ENCODE measurements around the gene IFIT1.
"Not testable (repeated sequence)": the region's sequence is repeated elsewhere in the genome, so short reads cannot be mapped to it uniquely, and the experiment has no call there.

DNA sequence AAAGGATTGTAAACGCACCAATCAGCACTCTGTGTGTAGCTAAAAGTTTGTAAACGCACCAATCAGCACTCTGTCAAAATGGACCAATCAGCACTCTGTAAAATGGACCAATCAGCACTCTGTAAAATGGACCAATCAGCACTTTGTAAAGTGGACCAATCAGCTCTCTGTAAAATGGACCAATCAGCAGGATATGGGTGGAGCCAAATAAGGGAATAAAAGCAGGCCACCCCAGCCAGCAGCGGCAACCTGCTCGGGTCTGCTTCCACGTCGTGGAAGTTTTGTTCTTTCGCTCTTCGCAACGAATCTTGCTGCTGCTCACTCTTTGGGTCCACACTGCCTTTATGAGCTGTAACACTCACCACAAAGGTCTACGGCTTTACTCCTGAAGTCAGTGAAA lies 19.9 kb downstream of the IFIT1 start:
- not testable (repeated sequence) for TF ChIP-seq REST (IDR thresholded peaks at IDR 0.05; ENCODE audit: borderline replicate concordance); REST (CRISPR knock-in tag; IDR thresholded peaks at IDR 0.05; ENCODE audit: low read depth); ARID3B (CRISPR knock-in tag; IDR thresholded peaks at IDR 0.05; ENCODE audit: borderline replicate concordance); ZNF121 (CRISPR knock-in tag; conservative IDR thresholded peaks at IDR 0.05); GABPA (tag; conservative IDR thresholded peaks at IDR 0.05; ENCODE audit: low read depth); MYC (IDR thresholded peaks at IDR 0.05; ENCODE audit: low read depth, low read length); MYC (CRISPR knock-in tag; IDR thresholded peaks at IDR 0.05; ENCODE audit: borderline replicate concordance, low read depth); ERF (CRISPR knock-in tag; IDR thresholded peaks at IDR 0.05); GABPB1 (CRISPR knock-in tag; IDR thresholded peaks at IDR 0.05); CREB3 (tag; conservative IDR thresholded peaks at IDR 0.05; ENCODE audit: low read depth); ZNF695 (CRISPR knock-in tag; IDR thresholded peaks at IDR 0.05); ZKSCAN8 (CRISPR knock-in tag; IDR thresholded peaks at IDR 0.05)
- TF ChIP-seq, protein P1, sequence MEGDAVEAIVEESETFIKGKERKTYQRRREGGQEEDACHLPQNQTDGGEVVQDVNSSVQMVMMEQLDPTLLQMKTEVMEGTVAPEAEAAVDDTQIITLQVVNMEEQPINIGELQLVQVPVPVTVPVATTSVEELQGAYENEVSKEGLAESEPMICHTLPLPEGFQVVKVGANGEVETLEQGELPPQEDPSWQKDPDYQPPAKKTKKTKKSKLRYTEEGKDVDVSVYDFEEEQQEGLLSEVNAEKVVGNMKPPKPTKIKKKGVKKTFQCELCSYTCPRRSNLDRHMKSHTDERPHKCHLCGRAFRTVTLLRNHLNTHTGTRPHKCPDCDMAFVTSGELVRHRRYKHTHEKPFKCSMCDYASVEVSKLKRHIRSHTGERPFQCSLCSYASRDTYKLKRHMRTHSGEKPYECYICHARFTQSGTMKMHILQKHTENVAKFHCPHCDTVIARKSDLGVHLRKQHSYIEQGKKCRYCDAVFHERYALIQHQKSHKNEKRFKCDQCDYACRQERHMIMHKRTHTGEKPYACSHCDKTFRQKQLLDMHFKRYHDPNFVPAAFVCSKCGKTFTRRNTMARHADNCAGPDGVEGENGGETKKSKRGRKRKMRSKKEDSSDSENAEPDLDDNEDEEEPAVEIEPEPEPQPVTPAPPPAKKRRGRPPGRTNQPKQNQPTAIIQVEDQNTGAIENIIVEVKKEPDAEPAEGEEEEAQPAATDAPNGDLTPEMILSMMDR (IDR thresholded peaks at IDR 0.05 in 2 of 3, conservative IDR thresholded peaks at IDR 0.05 in 1 of 3; ENCODE audit: insufficient read depth in 2 of 3, low read depth in 1 of 3, low read length in 3 of 3): not testable (repeated sequence)
- TF ChIP-seq, protein P2, sequence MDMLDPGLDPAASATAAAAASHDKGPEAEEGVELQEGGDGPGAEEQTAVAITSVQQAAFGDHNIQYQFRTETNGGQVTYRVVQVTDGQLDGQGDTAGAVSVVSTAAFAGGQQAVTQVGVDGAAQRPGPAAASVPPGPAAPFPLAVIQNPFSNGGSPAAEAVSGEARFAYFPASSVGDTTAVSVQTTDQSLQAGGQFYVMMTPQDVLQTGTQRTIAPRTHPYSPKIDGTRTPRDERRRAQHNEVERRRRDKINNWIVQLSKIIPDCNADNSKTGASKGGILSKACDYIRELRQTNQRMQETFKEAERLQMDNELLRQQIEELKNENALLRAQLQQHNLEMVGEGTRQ (CRISPR knock-in tag; IDR thresholded peaks at IDR 0.05): not testable (repeated sequence)
- TF ChIP-seq, protein P3, sequence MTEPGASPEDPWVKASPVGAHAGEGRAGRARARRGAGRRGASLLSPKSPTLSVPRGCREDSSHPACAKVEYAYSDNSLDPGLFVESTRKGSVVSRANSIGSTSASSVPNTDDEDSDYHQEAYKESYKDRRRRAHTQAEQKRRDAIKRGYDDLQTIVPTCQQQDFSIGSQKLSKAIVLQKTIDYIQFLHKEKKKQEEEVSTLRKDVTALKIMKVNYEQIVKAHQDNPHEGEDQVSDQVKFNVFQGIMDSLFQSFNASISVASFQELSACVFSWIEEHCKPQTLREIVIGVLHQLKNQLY (CRISPR knock-in tag; conservative IDR thresholded peaks at IDR 0.05): not testable (repeated sequence)
